CD14-positive monocyte (primary cell): ENCODE data around the gene TRMT2A. TPM values are rescaled to one million over a fixed set of nuclear protein-coding genes. Genes with fewer than 3 reads are reported as not detected.

ENCODE experiments used
- DNase-seq, 3 donors: peaks; one replicate each; pipeline ENCODE4 v3.0.0-alpha.2; 2011 to 2022
- H2AFZ ChIP-seq: 2 replicates; pipeline ENCODE4 v1.6.0; 2012; ENCODE audit warnings: mild to moderate bottlenecking, low read depth, low read length, inconsistent platforms; ENCODE audit not compliant: insufficient read depth, poor library complexity, severe bottlenecking
- H3K27ac ChIP-seq, 2 donors: 1 replicate in 1 of 2; 2 replicates in 1 of 2; pipeline ENCODE4 v1.5.1; 2012 to 2013; ENCODE audit warnings: low read length in 2 of 2, control low read depth in 1 of 2, inconsistent platforms in 1 of 2, low read depth in 1 of 2, mild to moderate bottlenecking in 1 of 2
- H3K27me3 ChIP-seq, 2 donors: one replicate each; pipeline versions ENCODE4 v1.6.0 to v1.6.1; 2011 to 2013; ENCODE audit warnings: low read length in 2 of 2; ENCODE audit not compliant: control insufficient read depth in 2 of 2, insufficient read depth in 2 of 2
- H3K36me3 ChIP-seq, 2 donors: replicated peaks in 1 of 2; 1 replicate in 1 of 2; 2 replicates in 1 of 2; pipeline versions ENCODE4 v1.5.1 to v1.6.1; 2012 to 2013; ENCODE audit warnings: low read length in 2 of 2, control low read depth in 1 of 2, inconsistent platforms in 1 of 2, mild to moderate bottlenecking in 1 of 2; ENCODE audit not compliant: insufficient read depth in 2 of 2, control insufficient read depth in 1 of 2
- H3K4me1 ChIP-seq, 2 donors: 1 replicate in 1 of 2; 2 replicates in 1 of 2; pipeline versions ENCODE4 v1.5.1 to v1.6.1; 2012 to 2013; ENCODE audit warnings: low read length in 2 of 2, control low read depth in 1 of 2, inconsistent platforms in 1 of 2, mild to moderate bottlenecking in 1 of 2, moderate library complexity in 1 of 2; ENCODE audit not compliant: insufficient read depth in 2 of 2, control insufficient read depth in 1 of 2
- H3K4me2 ChIP-seq: replicated peaks from 2 replicates; pipeline ENCODE3; 2012; ENCODE audit warnings: low read length, moderate library complexity, mild to moderate bottlenecking; ENCODE audit not compliant: poor library complexity, severe bottlenecking; ENCODE audit errors: extremely low read depth
- H3K4me3 ChIP-seq, 3 experiments: fragments of 200-600 bp in 1 of 3; sonication (generic) in 1 of 3; replicated peaks in 1 of 3; 1 replicate in 2 of 3; 2 replicates in 1 of 3; pipeline ENCODE4 v1.5.1; 2011 to 2013; ENCODE audit warnings: low read length in 3 of 3, mild to moderate bottlenecking in 3 of 3, control low read depth in 2 of 3, low read depth in 2 of 3, inconsistent platforms in 1 of 3, moderate library complexity in 1 of 3
- H3K79me2 ChIP-seq: 2 replicates; pipeline ENCODE4 v1.6.0; 2012; ENCODE audit warnings: mild to moderate bottlenecking, control low read depth, inconsistent platforms, low read length, moderate library complexity; ENCODE audit not compliant: insufficient read depth
- H3K9ac ChIP-seq: 2 replicates; pipeline ENCODE4 v1.6.0; 2017; ENCODE audit warnings: low read length, mild to moderate bottlenecking; ENCODE audit not compliant: insufficient read depth, poor library complexity, severe bottlenecking
- H3K9me3 ChIP-seq, 2 donors: replicated peaks in 1 of 2; 1 replicate in 1 of 2; 2 replicates in 1 of 2; pipeline versions ENCODE4 v1.5.1 to v1.6.1; 2012 to 2013; ENCODE audit warnings: low read length in 2 of 2, control low read depth in 1 of 2; ENCODE audit not compliant: control insufficient read depth in 1 of 2, insufficient read depth in 1 of 2
- H4K20me1 ChIP-seq: 2 replicates; pipeline ENCODE4 v1.6.0; 2012; ENCODE audit warnings: mild to moderate bottlenecking, low read length, control low read depth, moderate library complexity; ENCODE audit not compliant: insufficient read depth
- H3K27ac Mint-ChIP-seq, 7 donors: one replicate each; pipeline ENCODE4 v1.8.0; 2020; ENCODE audit warnings: mild to moderate bottlenecking in 7 of 7, mixed read lengths in 7 of 7, moderate library complexity in 6 of 7, inconsistent platforms in 2 of 7
- H3K27me3 Mint-ChIP-seq, 3 donors: one replicate each; pipeline ENCODE4 v1.8.0; 2021 to 2022; ENCODE audit warnings: low read depth in 3 of 3, mild to moderate bottlenecking in 3 of 3, mixed read lengths in 3 of 3, moderate library complexity in 3 of 3, inconsistent platforms in 1 of 3
- H3K36me3 Mint-ChIP-seq, 2 donors: one replicate each; pipeline ENCODE4 v1.8.0; 2020; ENCODE audit warnings: mixed read lengths in 2 of 2, inconsistent platforms in 1 of 2, mild to moderate bottlenecking in 1 of 2
- H3K4me1 Mint-ChIP-seq: one replicate; pipeline ENCODE4 v1.8.0; 2020; ENCODE audit warnings: mild to moderate bottlenecking, mixed read lengths
- H3K4me3 Mint-ChIP-seq, 2 donors: one replicate each; pipeline ENCODE4 v1.8.0; 2020; ENCODE audit warnings: mild to moderate bottlenecking in 2 of 2, mixed read lengths in 2 of 2, moderate library complexity in 1 of 2
- H3K9me3 Mint-ChIP-seq, 7 donors: one replicate each; pipeline ENCODE4 v1.8.0; 2020 to 2022; ENCODE audit warnings: mixed read lengths in 7 of 7, mild to moderate bottlenecking in 6 of 7, moderate library complexity in 6 of 7, inconsistent platforms in 2 of 7
- WGBS: methylation state at CpG from one replicate; pipeline ENCODE4 v1.1.5; 2013; ENCODE audit warnings: missing lambda C conversion rate; ENCODE audit not compliant: insufficient coverage; 5-methylcytosine and 5-hydroxymethylcytosine counted together
- intact Hi-C, 2 donors: fragments of 100-400 bp; cut with micrococcal nuclease; formaldehyde crosslinking; loops; one replicate each; pipeline versions ENCODE4 v1.15.0 to v1.15.1; 2023
- polyA plus RNA-seq, 3 donors: library from polyadenylated mRNA; depleted of rRNA in 1 of 3; unstranded in 2 of 3; stranded (reverse) in 1 of 3; fragments of 300-500 nt in 2 of 3; fragments of >200 nt in 1 of 3; fragmentation: Illumina TruSeq in 2 of 3; gene quantifications; 1 replicate in 2 of 3; 2 replicates in 1 of 3; pipeline ENCODE4 v1.2.3, GENCODE V29; 2012 to 2021
- TF ChIP-seq, protein P1 (sequence below): fragments of 200-600 bp; IDR thresholded peaks from one replicate; pipeline ENCODE4 v1.8.0; 2022; ENCODE audit warnings: antibody characterized with exemption, mild to moderate bottlenecking

The TRMT2A gene
- polyA plus RNA-seq, 3 donors: 20.1 to 121 (median 23.5) TPM

DNA sequence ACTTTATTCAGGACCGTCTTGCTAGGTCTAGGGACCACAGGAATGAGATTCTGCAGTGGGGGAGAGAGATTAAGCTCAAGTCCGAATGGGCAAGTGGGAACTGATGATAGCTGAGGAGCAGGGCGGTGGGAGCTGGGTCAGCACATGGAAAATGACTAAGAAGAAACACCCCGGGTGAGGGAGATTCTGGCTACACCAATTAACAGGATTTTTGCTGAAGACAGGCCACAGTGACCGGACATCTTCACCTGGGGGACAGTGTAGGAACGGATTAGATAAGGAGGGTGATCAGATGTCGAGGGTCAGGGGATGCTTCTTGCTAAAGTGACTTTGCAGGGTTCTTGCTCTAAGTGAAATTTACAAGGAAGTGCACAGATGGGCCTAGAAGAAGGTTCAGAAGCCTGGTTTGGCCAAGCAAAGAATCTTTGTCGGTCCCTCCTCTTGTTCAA, 45.5 kb downstream of the TRMT2A start:
- H2AFZ ChIP-seq: no peak overlapping the region
- no peaks in the 10 kb centered on the region for H4K20me1 ChIP-seq
- no peak overlapping the region for H3K4me3 ChIP-seq
- H3K9ac ChIP-seq: no peak overlapping the region
- H3K4me1 ChIP-seq: no peaks in the 10 kb centered on the region
- H3K4me2 ChIP-seq: no peak overlapping the region
- H3K79me2 ChIP-seq: no peaks in the 10 kb centered on the region
- H3K27me3 Mint-ChIP-seq: no peaks in the 10 kb centered on the region
- H3K4me3 Mint-ChIP-seq: no peak overlapping the region
- no peak overlapping the region for H3K27ac Mint-ChIP-seq
- H3K36me3 ChIP-seq: no peaks in the 10 kb centered on the region
- intact Hi-C loops: no loop called here
- no peak for DNase-seq
- no peak overlapping the region for H3K27ac ChIP-seq
- no peaks in the 10 kb centered on the region for H3K9me3 Mint-ChIP-seq
- WGBS: 94% methylated on average over 8 of the region's 8 CpGs
- no peaks in the 10 kb centered on the region for H3K36me3 Mint-ChIP-seq
- H3K9me3 ChIP-seq: no peaks in the 10 kb centered on the region
- H3K27me3 ChIP-seq: no peaks in the 10 kb centered on the region
- TF ChIP-seq, protein P1, sequence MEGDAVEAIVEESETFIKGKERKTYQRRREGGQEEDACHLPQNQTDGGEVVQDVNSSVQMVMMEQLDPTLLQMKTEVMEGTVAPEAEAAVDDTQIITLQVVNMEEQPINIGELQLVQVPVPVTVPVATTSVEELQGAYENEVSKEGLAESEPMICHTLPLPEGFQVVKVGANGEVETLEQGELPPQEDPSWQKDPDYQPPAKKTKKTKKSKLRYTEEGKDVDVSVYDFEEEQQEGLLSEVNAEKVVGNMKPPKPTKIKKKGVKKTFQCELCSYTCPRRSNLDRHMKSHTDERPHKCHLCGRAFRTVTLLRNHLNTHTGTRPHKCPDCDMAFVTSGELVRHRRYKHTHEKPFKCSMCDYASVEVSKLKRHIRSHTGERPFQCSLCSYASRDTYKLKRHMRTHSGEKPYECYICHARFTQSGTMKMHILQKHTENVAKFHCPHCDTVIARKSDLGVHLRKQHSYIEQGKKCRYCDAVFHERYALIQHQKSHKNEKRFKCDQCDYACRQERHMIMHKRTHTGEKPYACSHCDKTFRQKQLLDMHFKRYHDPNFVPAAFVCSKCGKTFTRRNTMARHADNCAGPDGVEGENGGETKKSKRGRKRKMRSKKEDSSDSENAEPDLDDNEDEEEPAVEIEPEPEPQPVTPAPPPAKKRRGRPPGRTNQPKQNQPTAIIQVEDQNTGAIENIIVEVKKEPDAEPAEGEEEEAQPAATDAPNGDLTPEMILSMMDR: no peak
- no peaks in the 10 kb centered on the region for H3K4me1 Mint-ChIP-seq

DNA sequence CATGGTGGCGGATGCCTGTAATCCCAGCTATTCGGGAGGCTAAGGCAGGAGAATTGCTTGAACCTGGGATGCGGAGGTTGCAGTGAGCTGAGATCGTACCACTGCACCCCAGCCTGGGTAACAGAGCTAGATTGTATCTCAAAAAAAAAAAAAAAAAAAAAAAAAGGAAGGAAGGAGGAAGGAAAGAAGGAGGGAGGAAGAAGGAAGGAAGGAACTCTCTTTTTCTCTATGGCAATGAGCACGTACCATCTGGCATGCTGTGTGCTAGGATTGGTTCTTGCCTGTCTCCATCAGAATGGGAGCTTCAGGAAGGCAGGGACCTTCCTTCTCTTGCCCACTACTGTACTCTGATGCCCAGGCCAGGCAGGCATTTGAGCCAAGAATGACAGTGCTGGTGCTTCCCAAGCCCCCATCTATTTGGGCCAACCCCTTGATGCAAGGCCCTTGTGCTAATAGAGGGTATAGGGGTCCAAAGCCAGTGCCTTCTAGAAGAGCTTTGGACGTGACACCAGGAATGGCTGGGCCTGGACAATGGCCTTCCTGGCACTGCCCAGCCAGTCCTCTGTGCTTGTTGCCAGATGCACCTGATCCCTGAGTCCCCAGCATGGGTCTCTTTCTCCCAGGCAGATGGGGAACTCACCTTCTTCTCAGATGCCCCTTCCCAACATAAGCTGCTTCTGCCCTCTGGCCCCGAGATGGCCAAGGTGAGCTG, 47.5 kb downstream of the TRMT2A start:
- 92% methylated on average over 2 of the region's 7 CpGs for WGBS
- H3K9ac ChIP-seq: no peak overlapping the region
- H3K4me3 Mint-ChIP-seq: no peak overlapping the region
- no peaks in the 10 kb centered on the region for H3K79me2 ChIP-seq
- peaks cover 3 to 16% of the 10 kb centered on the region in 2 donors for H3K36me3 ChIP-seq
- H3K4me2 ChIP-seq: no peak overlapping the region
- intact Hi-C loops: no loop called here
- TF ChIP-seq, protein P1: no peak
- no peaks in the 10 kb centered on the region for H3K4me1 ChIP-seq
- no peaks in the 10 kb centered on the region for H3K9me3 ChIP-seq
- no peak overlapping the region for H3K27ac ChIP-seq
- H3K27ac Mint-ChIP-seq: no peak overlapping the region
- H3K4me1 Mint-ChIP-seq: no peaks in the 10 kb centered on the region
- no peaks in the 10 kb centered on the region for H3K9me3 Mint-ChIP-seq
- H3K4me3 ChIP-seq: no peak overlapping the region
- H3K27me3 Mint-ChIP-seq: no peaks in the 10 kb centered on the region
- H3K36me3 Mint-ChIP-seq: peaks cover 6 to 10% of the 10 kb centered on the region in 2 donors
- peaks cover 5% of the 10 kb centered on the region for H4K20me1 ChIP-seq
- no peaks in the 10 kb centered on the region for H3K27me3 ChIP-seq
- no peak for DNase-seq
- no peak overlapping the region for H2AFZ ChIP-seq
